Measurements from ENCODE around the gene MDFI.

The MDFI gene

GRCh38 chr6:41649596-41649995 is 11.3 kb downstream of the MDFI start:
- no peak for TF ChIP-seq CTCF (conservative IDR thresholded peaks at IDR 0.05; ENCODE audit: low read length)
- DNase-seq (ENCODE audit: low read depth) = no peak

GRCh38 chr6:41650120-41650519 is 11.9 kb downstream of the MDFI start:
- TF ChIP-seq CTCF (conservative IDR thresholded peaks at IDR 0.05; ENCODE audit: low read length) = no peak
- no peak overlapping the region for H3K4me3 ChIP-seq (ENCODE audit: low read length)
- no peak for DNase-seq (ENCODE audit: low read depth)

More at GRCh38 chr6:41649596-41649995, 11.3 kb downstream of the MDFI start:
- H3K4me3 ChIP-seq (ENCODE audit: low read length) = no peak overlapping the region

- TF ChIP-seq CTCF (conservative IDR thresholded peaks at IDR 0.05; ENCODE audit: low read length) = no peak
- no peak for DNase-seq (ENCODE audit: low read depth)
- H3K4me3 ChIP-seq (ENCODE audit: low read length) = no peak overlapping the region
These were observed 13.1 kb downstream of the MDFI start for GRCh38 chr6:41651246-41651961.

GRCh38 chr6:41651962-41652657 is 13.8 kb downstream of the MDFI start:
- H3K4me3 ChIP-seq (ENCODE audit: low read length) = no peak overlapping the region
- no peak for TF ChIP-seq CTCF (conservative IDR thresholded peaks at IDR 0.05; ENCODE audit: low read length)
- DNase-seq (ENCODE audit: low read depth) = no peak

GRCh38 chr6:41652866-41653652 is 14.8 kb downstream of the MDFI start:
- H3K4me3 ChIP-seq (ENCODE audit: low read length) = no peak overlapping the region
- no peak for TF ChIP-seq CTCF (conservative IDR thresholded peaks at IDR 0.05; ENCODE audit: low read length)
- no peak for DNase-seq (ENCODE audit: low read depth)

GRCh38 chr6:41653691-41654090 is 15.4 kb downstream of the MDFI start:
- no peak for TF ChIP-seq CTCF (conservative IDR thresholded peaks at IDR 0.05; ENCODE audit: low read length)
- DNase-seq (ENCODE audit: low read depth) = no peak
- H3K4me3 ChIP-seq (ENCODE audit: low read length) = no peak overlapping the region

All from AG10803 (cell line).